OCI-LY7 (cell line): ENCODE measurements around the gene RBP3.

Experiments
- CTCF ChIP-seq: fragments of 200-600 bp; sonication (generic); conservative IDR thresholded peaks from 2 replicates; pipeline ENCODE4 v1.5.1; 2014; ENCODE audit warnings: mild to moderate bottlenecking, antibody characterized with exemption, low read length, moderate library complexity, mixed read lengths
- EZH2phosphoT487 ChIP-seq: fragments of 200-600 bp; sonication (generic); IDR thresholded peaks from 2 replicates; pipeline ENCODE4 v1.6.1; 2018; ENCODE audit warnings: low read depth, borderline replicate concordance, mild to moderate bottlenecking, mixed run types, antibody characterized with exemption, low read length, moderate library complexity, mixed read lengths

- TF ChIP-seq CTCF, result no peak
- no peak for TF ChIP-seq EZH2phosphoT487
Observed at GRCh38 chr10:47364911-47365310, 16.7 kb downstream of the RBP3 start.
